GM12873 (cell line): Measurements from ENCODE around the gene HLA-DPB1.

Experiments used
- TF ChIP-seq, protein P1 (sequence below): IDR thresholded peaks from 2 replicates; pipeline ENCODE4 v1.5.1; 2012; ENCODE audit warnings: low read depth, mild to moderate bottlenecking, moderate library complexity, low read length, control low read depth; ENCODE audit not compliant: insufficient read depth; ENCODE audit errors: missing control alignments

Gene HLA-DPB1

DNA sequence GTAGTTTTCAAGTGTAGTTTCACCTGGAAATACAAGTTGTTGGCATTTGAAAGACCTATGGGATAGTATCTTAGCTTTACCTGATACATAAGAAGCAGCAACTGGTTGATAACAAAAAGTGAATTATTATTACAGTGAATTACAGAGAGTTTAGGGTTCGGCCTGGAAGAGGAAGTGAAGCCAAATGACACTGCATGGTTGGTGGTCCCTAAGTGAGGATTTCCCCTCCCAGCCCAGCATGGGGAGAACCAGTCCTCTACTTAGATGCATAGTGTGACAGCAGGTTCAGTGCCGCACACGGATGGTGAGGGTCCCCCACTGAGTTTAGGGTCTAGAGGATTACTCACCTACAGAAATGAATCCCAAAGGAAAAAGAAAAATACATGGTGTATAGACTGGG, 18.1 kb downstream of the HLA-DPB1 start:
- TF ChIP-seq, protein P1, sequence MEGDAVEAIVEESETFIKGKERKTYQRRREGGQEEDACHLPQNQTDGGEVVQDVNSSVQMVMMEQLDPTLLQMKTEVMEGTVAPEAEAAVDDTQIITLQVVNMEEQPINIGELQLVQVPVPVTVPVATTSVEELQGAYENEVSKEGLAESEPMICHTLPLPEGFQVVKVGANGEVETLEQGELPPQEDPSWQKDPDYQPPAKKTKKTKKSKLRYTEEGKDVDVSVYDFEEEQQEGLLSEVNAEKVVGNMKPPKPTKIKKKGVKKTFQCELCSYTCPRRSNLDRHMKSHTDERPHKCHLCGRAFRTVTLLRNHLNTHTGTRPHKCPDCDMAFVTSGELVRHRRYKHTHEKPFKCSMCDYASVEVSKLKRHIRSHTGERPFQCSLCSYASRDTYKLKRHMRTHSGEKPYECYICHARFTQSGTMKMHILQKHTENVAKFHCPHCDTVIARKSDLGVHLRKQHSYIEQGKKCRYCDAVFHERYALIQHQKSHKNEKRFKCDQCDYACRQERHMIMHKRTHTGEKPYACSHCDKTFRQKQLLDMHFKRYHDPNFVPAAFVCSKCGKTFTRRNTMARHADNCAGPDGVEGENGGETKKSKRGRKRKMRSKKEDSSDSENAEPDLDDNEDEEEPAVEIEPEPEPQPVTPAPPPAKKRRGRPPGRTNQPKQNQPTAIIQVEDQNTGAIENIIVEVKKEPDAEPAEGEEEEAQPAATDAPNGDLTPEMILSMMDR: no peak

DNA sequence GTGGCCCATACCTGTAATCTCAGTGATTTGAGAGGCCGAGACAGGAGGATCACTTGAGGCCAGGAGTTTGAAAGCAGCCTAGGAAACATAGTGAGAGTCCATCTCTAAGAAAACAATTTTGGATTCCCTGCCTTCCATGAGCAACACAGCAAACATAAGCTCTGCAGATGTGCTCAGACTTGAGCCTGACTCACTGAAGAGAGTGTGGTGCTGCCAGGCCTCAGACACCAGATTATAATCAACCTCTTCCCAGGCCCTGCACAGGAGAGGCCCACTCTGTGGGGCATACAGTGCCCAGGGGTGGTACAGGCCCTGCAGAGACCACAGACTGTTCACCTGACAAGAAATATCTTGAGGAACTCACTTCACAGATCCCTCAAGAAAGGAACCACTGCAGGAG, 19.9 kb downstream of the HLA-DPB1 start:
- TF ChIP-seq, protein P1: no peak

DNA sequence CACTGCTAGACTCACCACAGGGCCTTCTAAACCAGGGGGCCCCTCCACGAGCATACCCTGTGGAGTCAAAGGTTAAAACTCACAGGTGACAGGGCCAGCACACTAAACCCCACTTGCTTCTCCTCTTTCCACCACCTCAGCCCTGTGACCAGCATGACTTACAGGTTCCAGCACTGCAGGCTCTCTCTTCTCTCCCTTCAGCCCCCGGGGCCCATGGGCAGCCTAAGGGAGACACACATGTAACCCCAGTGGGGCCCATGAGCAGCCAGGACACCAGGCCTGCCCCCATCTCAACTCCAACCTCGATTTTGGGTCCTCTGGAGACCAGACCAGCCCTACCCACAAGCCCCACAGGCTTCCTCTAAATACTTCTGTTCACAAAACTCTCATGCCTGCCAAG, 28.0 kb downstream of the HLA-DPB1 start:
- TF ChIP-seq, protein P1: no peak

DNA sequence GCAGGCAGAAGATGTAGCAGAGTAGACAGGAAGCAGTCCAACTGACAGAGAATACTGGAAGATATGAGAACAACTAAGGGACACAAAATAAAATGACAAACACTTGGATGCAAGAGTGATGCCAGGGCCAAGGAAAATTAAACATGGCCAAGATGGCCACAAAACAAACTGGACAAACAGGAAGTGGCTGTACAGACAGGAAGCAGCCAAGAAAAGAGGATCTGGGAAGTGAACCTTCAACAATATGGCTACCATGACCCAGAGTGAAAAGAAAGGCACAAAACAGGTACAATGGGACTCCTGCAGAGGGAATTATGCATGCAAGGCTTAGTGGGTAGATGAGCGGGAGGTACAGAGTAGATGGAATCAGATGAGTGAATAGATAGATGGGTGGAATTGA, 29.1 kb downstream of the HLA-DPB1 start:
- TF ChIP-seq, protein P1: no peak

DNA sequence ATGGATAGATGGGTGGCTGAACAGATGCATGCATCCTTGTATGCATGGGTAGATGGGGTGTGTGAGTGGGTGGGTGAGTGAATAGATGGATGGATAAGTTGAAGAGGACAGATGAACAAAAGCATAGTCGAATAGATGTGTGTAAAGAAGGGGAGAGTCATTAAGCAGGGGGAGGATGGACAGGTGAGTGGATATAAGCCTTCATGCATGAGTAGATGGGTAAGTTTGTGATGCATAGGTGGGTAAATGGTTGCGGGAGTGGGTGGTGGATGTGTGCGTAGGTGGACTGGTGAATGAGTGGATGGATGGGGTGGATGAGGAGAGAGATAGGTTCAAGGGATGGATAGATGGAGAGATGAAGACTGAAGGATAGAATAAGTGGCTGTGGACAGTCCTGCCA, 29.6 kb downstream of the HLA-DPB1 start:
- TF ChIP-seq, protein P1: no peak

DNA sequence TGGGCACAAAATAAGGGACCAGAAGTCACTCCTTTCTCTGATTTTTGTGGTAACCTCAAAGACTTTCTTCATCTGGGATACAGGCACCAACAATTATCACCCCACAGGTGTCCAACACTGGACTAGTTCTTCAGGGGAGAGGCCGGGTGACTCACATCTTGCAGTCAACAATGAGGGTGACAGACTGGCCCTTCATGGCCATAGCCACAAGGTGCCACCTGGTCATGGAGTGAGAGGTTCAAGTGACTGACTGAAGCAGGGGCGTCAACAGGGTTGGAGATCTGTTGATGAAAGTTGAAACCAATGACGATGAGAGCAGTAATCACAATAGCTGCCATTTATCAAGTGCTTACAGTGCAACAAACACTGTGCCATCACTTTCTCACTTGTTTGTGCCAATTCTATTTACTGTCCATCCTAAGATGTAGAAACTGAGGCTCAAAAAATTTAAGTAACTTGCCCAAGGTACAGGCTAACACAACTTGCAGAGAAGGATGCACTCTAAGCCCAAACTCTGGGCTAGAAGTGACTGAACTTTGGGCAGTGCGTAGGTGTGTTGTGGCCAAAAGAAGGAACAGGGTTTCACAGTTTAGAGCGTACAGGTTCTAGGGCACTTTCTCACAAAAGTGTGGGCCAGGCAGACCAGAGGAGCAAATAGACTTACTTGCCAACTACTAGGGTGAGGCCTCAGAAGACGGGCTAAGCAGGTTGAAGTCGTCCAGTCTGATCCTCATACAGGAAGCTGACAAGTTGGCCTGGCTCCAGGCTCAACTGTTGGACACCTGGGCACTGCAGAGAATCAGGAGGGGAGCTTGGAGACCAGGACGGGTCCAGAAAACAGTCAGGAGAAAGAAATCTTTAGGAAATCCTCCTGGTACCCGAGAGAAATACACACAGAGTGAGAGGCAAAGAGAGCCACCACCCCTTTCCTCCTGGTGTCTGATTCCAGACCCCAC, 30.4 kb downstream of the HLA-DPB1 start:
- TF ChIP-seq, protein P1: no peak

DNA sequence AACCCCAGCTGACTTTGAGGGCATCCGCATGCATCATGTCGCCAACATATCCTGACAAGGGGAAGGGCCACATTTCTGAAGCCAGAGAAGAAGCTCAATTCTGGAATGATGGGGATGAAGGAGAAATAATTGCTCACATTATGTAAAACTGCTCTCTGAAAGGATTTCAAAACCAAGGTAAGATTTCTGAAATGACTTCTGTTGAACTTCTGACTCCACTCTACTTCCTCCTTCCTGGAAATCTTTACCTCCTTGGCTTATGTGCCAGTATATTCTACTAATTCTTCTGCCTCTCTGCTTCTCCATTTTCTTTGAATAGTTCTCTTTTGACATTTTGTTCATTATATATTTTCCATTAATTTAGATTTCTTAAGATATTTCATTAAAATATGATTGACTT, 31.9 kb downstream of the HLA-DPB1 start:
- TF ChIP-seq, protein P1: no peak
